DMS153 (cell line): ENCODE data around the gene NR0B2.

Source experiments
- DNase-seq: peaks from one replicate; lab custom pipeline; 2025; lab: John Stamatoyannopoulos, UW

Gene NR0B2

DNA sequence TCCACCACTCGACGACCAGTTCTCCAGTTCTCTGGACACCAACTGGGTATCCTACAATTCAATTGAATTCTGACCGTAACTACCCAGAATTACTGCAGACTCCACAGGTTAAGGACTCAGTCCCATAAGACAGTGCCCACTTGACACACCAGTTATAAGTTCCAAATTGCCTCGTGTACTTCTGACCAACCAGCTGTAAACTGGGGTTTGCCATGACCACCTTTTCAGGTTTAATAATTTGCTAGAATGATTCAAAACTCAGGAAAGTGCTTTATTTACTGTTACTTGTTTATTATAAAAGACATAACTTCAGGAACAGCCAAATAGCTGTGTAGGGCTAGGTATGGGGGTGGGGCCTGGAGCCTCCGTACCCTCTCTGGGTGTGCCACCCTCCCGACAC, 23.0 kb upstream of the NR0B2 start:
- DNase-seq, result no peak

DNA sequence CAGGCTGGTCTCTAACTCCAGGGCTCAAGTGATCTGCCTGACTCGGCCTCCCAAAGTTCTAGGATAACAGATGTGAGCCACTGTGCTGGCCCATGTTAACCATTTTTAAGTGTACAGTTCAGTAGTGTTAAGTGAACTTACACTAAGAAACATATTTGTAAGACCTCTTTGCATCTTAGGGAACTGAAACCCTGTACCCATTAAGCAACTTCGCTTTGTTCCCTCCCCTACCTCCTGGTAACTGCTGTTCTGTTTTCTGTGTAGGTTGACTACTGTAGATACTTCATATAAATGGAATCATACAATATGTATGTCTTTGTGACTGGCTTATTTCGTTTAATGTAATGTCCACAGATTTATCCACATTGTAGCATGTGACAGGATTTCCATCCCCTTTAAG, 18.8 kb upstream of the NR0B2 start:
- no peak for DNase-seq

DNA sequence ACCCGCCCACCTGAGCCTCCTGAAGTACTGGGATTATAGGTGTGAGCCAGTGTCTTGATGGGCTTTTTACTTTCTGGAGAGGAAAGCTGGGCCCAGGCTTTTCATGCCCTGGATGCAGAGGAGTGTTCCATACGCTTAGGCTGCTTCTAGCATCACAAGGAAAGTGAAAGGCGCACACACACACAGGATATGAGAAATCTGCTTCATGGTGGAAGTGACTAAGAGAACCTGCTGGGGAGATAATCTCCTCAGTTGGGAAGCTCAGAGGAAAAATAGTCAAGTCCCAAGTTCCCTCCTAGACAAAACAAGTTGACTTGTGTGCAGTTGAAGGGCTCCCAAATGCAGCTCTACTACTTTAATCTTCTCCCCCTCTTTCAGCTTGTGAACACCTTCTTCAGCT, 9.9 kb upstream of the NR0B2 start:
- no peak for DNase-seq

DNA sequence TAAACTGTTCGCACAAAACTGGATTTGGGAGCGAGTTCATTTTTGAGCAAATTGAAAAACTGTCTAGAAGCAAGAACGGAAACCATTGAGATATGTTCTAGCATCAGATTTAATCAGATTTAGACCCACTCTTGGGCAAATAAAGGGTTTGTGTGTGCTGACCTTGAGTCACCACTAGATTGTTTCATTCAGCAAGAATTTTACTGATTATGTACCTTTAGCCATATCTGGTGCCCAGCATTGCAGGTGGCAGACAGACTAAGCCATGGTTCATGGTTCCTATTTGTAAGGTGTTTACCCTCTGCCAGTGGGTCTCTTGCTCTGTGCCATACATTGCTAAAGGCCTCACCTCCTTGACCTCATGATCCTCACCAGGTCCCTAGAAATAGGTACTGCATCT, 9.1 kb upstream of the NR0B2 start:
- DNase-seq, result no peak

DNA sequence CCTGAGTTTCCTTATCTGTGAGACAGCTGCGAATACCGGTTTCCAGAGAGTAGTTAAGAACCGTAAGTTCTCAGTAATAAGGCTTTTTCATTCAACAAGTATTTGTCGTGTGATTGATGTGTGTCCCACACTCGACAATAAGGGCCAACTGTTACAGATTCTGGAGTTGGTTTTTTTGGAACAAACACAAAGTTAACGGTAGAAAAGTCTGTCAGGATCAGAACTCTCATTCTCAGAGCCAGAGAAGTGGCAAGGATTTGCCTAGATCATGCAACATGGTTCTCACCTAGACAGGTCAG, 8.6 kb upstream of the NR0B2 start:
- no peak for DNase-seq

DNA sequence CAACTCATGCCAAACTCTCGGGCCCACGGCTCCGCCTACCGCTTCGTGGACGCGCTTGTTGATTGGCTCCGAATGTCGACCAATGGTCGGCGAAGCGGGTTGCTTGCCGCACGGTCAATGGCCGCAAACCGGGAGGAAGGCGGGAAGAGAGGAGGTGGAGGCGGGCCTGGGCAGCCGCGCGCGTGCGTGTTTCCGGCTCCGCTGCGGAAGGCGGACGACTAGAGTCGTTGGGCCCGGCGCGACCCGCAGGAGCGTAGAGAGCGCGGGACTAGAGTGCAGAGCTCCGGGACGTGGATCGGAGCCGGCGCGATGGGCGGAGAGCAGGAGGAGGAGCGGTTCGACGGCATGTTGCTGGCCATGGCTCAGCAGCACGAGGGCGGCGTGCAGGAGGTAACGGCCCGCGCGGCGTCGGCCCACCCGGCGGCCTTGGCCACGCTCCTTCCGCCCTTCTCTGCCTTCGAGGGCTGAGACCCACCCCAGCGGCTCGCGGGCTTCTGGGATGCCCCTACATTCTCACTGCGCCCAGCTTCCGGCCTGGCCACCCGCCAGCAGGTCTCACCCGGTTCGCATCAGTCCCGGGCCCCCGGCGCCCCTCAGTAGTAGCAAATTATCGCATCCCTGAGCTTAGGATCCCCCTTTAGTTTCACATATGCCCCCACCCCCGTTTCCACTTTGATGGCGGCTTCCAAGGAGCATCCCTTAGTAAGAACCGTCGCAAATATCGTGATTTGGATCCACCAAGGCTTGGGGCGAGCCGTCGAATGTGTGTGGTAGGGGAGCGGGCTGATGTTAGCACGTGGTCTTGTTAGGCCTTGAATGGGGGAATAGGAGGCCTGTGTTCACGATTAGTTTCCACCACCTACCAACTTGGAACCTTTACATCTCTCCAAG, 8.0 kb upstream of the NR0B2 start, which contains the start of gene NUDC:
Gene NUDC (plus strand): TSS at position 204 of the 891 bp plus-strand sequence. CDS start 106 bp downstream, at position 310.
- DNase-seq, result peak; percentile 97

DNA sequence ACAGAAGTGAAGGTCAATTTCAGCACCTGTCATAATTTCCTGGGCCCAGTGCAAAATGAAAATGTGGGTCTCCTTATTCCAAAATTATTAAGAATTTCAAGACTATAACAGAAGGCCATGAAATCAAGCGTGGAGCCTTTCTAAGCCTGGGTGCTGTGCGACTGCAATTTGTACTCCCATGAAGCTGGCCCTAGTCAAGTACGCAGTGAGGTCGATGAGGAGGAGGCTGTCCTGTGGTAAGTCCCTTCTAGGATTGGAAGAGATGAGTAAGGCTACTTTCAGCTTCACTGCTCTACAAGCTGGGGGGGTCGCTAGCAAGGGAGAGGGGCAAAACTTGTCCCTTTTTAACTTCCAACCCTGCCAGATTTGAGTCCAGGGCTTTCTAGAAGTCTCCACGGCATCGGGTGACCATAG, 7.4 kb upstream of the NR0B2 start:
- no peak for DNase-seq

DNA sequence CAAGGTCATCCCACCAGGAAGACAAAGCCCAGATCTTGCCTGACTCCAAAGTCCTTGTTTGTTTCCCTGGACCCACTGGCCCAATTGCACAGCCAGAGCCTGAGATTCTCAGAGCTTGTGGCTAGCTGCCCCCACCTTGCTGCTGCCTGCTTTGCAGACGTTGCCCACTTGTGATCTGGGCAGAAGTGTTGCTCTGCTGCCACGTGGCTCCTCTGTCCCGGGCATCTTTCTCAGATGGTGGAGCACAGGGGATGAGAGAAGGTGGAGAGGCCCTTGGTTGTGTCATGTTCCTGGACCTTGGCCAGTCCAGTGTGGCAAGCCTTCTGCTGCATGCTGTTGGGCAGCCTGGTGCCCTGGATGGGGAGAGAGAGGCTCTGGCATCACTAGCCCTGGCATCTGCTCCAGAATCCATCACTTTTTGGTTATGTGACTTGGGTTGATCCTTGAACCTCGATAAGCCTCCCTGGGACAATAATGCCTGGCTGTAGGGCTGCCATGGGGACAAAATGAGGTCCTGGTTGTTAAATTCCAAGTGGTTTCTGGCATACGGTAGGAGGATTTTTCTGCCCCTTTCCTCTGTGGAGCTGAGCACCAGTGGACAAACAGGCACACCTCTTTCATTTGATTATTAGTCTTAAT, 1.5 kb upstream of the NR0B2 start:
- peak; percentile 29 for DNase-seq

DNA sequence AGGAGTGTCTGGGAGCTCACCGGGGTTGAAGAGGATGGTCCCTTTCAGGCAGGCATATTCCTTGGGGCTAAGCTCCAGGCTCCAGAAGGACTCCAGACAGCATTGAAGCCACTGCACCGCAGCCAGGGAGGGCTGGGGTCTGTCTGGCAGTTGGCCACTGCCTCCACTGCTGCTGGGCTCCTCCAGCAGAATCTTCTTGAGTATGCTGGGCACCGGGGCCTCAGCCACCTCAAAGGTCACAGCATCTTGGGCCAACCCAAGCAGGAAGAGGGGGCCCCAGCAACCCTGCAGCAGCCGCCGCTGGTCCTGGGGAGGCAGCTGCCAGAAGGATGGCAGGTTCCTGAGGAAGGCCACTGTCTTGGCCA, 404 bp downstream of the NR0B2 start:
- DNase-seq, result no peak

DNA sequence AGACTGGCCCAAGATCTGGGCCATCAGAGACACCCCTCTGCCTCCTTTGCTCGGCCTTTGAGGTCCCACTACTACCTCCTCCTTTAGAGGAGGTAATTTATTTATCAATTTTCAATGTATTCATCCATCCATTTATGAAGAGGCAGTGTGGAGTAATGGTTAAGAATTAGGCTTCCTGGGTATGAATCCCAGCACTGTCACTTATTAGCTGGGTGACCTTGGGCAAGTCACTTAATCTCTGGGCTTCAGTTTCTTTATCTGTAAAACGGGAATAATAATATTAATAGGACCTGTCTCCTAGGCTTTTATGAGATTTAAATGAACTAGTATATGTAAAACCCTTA, 1.7 kb downstream of the NR0B2 start:
- no peak for DNase-seq

DNA sequence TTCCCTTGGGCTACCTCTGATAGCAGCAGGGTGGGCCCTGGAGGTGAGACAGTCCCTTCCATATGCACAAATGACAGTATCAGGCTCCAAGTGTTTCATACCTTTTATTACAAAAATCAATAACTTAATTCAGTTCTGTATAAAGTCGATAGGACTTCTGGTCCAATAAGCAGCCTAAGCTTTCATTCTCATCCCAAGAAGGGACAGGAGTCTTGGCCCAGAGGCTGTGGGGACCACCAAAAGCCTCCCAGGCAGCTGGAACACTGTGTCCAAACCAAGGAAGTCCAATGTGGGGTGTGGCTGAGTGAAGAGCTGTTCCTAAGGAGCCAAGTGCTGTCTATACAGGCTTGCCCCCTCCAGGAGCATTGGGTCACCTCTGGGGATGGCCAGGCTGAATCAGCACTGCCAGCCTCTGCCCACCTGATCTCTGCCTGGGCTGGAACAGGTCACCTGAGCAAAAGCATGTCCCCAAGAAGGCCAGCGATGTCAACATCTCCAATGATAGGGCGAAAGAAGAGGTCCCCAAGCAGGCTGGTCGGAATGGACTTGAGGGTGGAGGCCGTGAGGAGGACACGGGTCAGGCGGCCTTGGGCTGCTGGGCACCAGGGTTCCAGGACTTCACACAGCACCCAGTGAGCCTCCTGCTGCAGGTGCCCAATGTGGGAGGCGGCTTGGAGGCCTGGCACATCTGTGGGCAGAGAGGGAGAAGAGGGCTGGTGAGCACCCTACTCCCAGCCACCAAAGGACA, 2.2 kb downstream of the NR0B2 start:
- DNase-seq, result no peak

DNA sequence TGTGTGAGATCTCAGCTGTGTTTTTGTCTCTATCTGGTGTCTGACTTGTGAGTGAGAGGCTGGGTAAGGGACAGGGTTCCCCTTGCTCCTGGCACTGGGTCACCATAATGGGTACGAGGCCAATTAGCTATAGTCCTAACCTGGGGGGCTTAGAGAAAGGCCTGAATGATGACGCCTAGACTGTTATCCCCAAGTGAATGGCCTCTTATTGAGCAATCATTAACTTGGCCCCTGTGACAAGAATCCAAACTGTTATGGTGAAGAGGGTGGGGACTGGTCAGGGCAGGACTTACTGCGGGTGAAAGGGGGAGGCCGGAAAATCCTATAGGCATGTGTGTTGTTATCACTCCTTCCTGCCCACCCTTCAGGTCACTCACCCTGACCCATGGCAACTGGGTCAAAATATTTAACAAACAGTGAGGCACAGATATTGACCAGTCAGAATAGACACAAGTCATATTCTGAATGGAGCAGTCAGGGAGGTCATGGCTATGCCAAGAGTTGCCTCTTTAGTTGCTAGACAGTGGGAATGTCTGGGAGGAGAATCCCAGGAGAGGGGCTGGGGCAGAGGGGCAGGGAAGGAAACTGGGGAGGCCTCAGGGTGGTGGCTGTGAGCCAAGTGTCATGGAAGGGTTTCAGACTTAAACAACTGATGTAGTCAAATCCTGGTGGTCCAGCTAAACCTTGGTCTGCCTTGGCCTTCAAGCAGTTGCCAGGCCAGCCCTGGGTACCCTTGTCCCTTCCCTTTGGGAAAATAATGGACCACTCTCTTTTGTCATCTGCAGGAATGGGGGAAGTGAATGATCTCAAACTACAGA, 3.2 kb downstream of the NR0B2 start:
- no peak for DNase-seq

DNA sequence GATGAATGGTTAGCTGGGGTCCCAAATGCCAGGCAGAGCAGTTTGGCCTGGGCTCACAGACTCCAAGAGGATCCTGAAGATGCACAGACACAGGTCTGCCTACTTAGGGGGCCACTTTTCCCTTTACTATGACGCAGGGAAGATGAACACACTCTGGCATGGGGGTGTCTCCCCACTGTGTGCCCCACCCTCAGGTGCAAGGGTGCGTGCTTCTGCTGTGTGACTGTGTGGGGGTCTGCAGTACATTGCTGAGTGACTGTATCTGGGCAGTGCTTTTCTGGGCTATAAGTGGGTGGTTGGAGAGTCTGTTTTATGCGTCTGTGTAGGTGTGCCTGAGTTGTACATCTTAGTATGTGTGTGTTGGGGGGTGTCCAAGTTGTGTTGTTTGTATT, 3.8 kb downstream of the NR0B2 start:
- DNase-seq, result no peak

DNA sequence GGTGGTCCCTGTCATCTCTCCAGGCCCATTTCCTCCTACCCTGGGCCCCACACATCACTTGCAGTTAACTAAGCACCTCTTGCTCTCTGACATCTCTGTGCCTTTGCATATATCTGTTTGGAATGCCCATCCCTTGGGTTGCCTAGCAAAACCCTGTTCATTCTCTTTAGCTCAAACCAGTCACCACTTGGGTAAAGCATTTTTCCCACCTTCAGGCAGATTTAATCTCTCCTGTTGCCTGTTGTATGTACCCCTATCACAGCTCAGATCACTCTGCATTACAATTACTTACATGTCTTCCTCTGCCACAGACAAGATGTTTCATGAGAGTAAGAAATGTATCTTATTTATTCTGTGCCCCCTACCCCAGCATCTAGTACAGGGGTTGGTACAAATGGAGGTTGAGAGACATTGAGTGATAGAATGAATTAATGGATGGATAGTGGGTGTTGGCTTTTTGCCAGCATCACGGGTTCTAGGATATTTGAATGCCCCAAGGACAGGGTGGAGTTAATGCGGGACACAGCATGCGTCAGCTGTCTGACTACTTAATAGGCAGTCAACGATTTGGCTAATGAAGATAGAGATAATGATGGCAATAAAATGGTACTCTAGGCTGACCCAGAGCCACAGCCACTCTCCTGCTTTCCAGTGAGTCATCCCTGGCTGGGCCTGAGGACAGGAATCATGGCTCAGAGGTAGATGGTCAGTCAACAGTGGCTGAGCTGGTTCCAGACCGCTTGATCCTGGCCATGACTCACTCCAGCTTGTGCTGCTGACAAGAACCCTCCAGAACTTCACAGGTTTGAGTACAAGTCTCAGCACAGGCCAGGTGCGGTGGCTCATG, 6.5 kb downstream of the NR0B2 start:
- DNase-seq, result no peak

DNA sequence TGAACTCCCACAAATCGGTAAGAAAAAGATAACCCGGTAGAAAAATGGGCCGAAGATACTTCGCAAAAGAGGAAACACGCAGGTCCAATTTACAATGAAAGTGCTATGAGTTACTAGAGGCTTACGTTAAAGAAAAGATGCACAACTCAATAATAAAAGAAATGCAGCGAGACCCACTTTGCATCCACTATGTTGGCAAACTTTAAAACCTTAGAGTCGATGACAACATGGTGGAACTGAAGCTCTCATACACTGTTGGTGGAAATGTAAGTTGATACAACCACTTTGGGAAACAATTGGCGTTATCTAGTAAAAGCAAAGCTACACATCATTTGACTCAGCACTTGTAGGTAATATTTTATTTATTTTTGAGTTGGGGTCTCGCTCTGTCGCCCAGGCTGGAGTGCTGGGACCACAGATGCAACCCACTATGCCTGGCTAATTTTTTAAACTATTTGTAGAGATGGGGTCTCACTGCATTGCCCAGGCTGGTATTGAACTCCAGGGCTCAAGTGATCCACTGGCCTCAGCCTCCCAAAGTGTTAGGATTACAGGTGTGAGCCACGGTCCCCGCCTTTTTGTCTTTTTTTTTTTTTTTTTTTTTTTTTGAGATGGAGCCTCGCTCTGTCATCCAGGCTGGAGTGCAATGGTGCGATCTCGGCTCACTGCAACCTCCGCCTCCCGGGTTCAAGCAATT, 12.8 kb downstream of the NR0B2 start:
- DNase-seq, result peak; percentile 26

DNA sequence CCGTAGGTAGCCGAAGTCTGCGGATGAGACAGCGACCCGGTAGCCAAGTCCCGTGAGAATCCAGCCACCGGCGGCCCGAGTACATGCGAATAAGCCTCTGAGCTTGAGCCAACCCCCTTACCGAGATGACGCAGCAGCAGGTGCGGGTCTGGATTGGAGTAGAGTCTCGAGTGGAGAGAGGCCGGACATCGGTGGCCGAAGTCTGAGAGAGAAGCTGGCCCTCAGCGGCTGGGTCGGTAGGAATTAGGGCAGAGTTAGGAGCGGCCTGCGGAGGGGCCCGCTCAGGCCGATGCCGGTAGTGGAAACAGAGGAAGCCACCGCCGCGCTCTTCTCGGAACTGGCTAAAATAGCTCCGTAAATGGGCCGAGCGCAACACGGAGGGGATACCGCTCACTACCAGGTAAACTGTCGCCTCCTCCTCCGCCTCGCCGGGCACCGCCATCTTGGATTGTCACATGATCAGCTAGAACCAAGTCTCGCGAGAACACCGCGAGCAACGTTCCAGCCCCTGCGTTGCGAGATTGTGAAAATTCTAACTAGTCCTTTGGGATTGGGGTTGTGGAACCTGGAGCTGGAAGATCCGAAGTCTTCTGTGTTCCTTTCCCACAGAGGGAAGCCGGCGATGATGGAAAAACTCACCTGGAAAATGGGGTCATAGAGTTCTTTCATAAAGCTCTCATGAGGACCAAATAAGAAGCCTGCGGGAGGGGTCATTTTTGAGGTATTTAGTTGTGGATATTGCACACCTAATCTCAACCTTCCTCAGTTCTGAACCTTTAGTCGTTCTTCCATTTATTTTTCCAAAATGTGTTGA, 13.6 kb downstream of the NR0B2 start, which contains the start of gene GPATCH3:
Gene GPATCH3 (minus strand): TSS at position 467 of the 814 bp plus-strand sequence. CDS start 25 bp downstream, at position 442.
- DNase-seq, result peak; percentile 94

DNA sequence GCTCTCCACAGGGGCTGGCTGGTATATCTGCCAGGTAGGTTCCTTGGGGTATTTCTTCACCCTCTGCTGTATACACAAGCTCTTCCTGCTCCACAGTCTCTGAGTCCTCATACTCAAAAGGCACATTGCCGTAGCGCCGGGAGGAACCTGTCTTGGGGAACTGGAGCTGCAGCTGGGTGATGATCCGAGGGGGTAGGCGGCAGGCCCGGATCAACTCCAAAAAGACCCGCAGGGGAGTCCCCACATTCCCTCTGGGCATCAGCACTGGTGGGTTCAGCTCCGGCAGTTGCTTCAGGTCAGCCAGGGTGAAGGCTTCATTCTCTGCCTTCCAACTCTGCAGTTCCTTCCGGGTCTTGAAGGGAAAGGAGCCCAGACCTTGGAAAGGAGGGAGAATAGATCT, 16.4 kb downstream of the NR0B2 start:
- DNase-seq, result no peak

DNA sequence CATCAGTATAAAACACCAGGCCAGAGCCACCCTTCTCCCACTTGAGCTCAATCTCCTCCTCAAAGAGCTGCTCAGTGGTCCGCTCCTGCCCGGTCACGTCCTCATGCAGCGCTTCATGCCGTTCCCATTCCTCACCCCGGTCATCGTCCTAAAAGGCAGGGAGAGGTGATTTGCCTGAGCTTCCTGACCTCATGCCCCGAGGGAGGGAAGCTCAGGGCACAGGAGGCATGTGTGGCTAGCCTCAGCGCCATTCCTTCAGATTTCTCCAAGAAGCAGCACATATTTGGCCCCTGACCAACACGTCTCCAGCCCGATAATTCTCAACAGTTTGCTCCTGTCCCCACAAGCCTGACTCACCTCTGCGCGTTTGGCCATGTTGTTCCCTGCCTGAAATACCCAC, 19.5 kb downstream of the NR0B2 start:
- DNase-seq, result no peak

DNA sequence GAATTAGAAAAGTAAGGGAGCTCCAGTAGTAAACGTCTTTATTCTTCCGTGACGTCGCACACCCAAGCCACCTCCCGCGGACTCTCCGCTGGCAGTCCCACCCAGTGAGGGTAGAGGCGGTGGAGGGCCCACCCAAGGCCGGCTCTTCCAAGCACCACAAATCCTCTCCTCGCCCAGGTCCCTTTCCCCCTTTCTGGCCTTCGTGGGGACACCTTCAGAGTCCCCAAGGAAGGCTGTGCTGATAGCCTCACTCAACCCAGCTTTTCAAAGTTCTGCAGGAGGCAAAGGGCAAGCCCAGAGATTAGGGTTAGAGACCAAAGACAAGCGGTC, 23.3 kb downstream of the NR0B2 start:
- no peak for DNase-seq
